Type B pancreatic cell (in vitro differentiated cells): ENCODE measurements around the gene ADAMTS9. TPM values are rescaled to one million over a fixed set of nuclear protein-coding genes. Genes with fewer than 3 reads are reported as not detected.
A peak's percentile ranks its signal among the peaks of the same experiment; 100 is the strongest.

ENCODE experiments used
- DNase-seq: peaks from one replicate; pipeline ENCODE4 v3.0.0; 2021; ENCODE audit warnings: mixed read lengths; ENCODE audit not compliant: unreplicated experiment; ENCODE audit errors: extremely low spot score
- H3K27ac Mint-ChIP-seq: 2 replicates; pipeline ENCODE4 v1.8.0; 2021; ENCODE audit warnings: mild to moderate bottlenecking, mixed read lengths
- H3K27me3 Mint-ChIP-seq: 2 replicates; pipeline ENCODE4 v1.8.0; 2021; ENCODE audit warnings: mixed read lengths
- H3K36me3 Mint-ChIP-seq: 2 replicates; pipeline ENCODE4 v1.8.0; 2021; ENCODE audit warnings: mixed read lengths
- H3K4me1 Mint-ChIP-seq: one replicate; pipeline ENCODE4 v1.8.0; 2021; ENCODE audit warnings: mixed read lengths; ENCODE audit not compliant: unreplicated experiment
- H3K4me3 Mint-ChIP-seq: 2 replicates; pipeline ENCODE4 v1.8.0; 2021; ENCODE audit warnings: mild to moderate bottlenecking, mixed read lengths
- H3K9me3 Mint-ChIP-seq: 2 replicates; pipeline ENCODE4 v1.8.0; 2021; ENCODE audit warnings: mixed read lengths
- CTCF ChIP-seq: fragments of 200-600 bp; sonication (generic); conservative IDR thresholded peaks from 2 replicates; pipeline ENCODE4 v1.5.0; 2021; ENCODE audit warnings: antibody characterized with exemption, mild to moderate bottlenecking
- total RNA-seq: library from RNA; stranded (reverse); gene quantifications from 2 replicates; pipeline ENCODE4 v1.2.1, GENCODE V29; 2021; ENCODE audit warnings: low replicate concordance

Gene ADAMTS9
- total RNA-seq, 1 donor from 2014 or later, result 34.9 TPM

- Mint-ChIP-seq H3K36me3 (peaks cover 10% of the 10 kb centered on the region), H3K27ac (no peak overlapping the region), H3K4me3 (no peak overlapping the region), H3K4me1 (no peaks in the 10 kb centered on the region), H3K27me3 (no peaks in the 10 kb centered on the region), H3K9me3 (no peaks in the 10 kb centered on the region)
- no peak for DNase-seq
- no peak for TF ChIP-seq CTCF
Measured at GRCh38 chr3:64668582-64669510, 19.0 kb downstream of the ADAMTS9 start.

GRCh38 chr3:64667887-64668581, 19.8 kb downstream of the ADAMTS9 start:
- no peaks in the 10 kb centered on the region for H3K4me1 Mint-ChIP-seq
- peak; percentile 30 for TF ChIP-seq CTCF
- peaks cover 10% of the 10 kb centered on the region for H3K36me3 Mint-ChIP-seq
- no peak overlapping the region for H3K4me3 Mint-ChIP-seq
- H3K27ac Mint-ChIP-seq, result no peak overlapping the region
- no peaks in the 10 kb centered on the region for H3K27me3 Mint-ChIP-seq
- no peak for DNase-seq
- no peaks in the 10 kb centered on the region for H3K9me3 Mint-ChIP-seq

- H3K27ac Mint-ChIP-seq, result no peak overlapping the region
- TF ChIP-seq CTCF, result no peak
- H3K27me3 Mint-ChIP-seq, result no peaks in the 10 kb centered on the region
- H3K4me3 Mint-ChIP-seq, result no peak overlapping the region
- no peak for DNase-seq
- peaks cover 11% of the 10 kb centered on the region for H3K36me3 Mint-ChIP-seq
- no peaks in the 10 kb centered on the region for H3K9me3 Mint-ChIP-seq
- no peaks in the 10 kb centered on the region for H3K4me1 Mint-ChIP-seq
Measured at GRCh38 chr3:64667138-64667537, 20.7 kb downstream of the ADAMTS9 start.

- no peaks in the 10 kb centered on the region for H3K4me1 Mint-ChIP-seq
- H3K36me3 Mint-ChIP-seq, result peaks cover 15% of the 10 kb centered on the region
- no peak for DNase-seq
- TF ChIP-seq CTCF, result no peak
- no peak overlapping the region for H3K27ac Mint-ChIP-seq
- H3K4me3 Mint-ChIP-seq, result no peak overlapping the region
- no peaks in the 10 kb centered on the region for H3K9me3 Mint-ChIP-seq
- no peaks in the 10 kb centered on the region for H3K27me3 Mint-ChIP-seq
Measured at GRCh38 chr3:64666171-64666588, 21.6 kb downstream of the ADAMTS9 start.

GRCh38 chr3:64664397-64664796, 23.4 kb downstream of the ADAMTS9 start:
- H3K27me3 Mint-ChIP-seq, result no peaks in the 10 kb centered on the region
- H3K36me3 Mint-ChIP-seq, result peaks cover 19% of the 10 kb centered on the region
- H3K4me3 Mint-ChIP-seq, result no peak overlapping the region
- TF ChIP-seq CTCF, result no peak
- H3K9me3 Mint-ChIP-seq, result no peaks in the 10 kb centered on the region
- no peaks in the 10 kb centered on the region for H3K4me1 Mint-ChIP-seq
- no peak overlapping the region for H3K27ac Mint-ChIP-seq
- DNase-seq, result no peak
